ENCODE results near the gene LRRC3C.

The LRRC3C gene

DNA sequence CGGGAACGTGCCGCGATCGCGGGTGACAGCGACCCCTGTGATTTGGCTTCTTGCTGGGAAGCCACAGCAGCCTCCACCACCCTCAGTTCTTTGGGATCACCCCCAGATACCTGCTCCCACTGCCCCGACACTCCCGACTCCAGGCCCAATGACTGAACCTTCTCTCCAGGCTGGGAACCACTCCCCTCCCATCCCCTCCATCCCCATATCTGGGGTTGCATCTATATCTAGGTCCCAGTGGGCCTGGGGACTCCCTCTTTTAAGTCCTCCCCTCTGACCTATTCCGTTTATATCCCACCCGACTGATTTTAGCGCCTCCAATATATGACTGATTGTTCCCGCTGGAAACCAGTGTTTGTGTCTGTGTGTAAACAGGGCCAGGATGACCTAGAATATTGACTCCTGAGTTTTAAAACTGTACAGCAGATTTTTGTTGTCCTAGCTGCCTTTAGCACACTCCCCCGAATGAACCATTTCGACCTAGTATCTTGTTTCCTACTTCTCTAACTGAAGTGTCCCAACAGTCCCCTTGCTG, 53.7 kb downstream of the LRRC3C start:
- DNase-seq = no peak

DNA sequence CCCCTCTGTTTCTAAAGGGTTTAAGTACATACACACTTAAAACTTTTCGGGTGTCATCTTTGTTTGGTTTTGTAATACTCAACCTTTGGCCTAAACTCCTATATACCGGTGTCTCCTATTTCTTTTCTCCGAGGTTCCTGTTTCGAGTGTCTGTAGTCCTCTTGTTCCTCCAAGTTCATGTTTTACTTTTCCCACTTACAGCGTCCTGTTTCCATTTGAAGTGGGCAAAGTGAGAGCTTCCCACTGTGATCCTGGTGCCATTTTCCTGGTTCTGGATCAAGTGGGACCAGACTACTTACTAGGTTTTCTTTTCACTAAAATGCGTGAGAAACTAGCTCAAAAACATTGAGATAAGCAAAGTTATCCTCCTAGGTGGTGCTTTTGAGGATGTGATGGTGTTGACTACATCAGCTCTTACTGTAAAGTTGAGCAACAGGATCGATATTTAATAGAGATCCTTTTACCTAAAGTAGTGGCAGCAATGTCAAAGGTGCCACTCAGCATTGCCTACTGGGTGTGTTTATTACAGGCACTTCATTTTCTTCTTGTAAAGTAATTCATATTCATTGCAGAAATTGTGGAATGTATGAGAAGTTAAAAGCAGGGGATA, 54.3 kb downstream of the LRRC3C start:
- no peak for DNase-seq

DNA sequence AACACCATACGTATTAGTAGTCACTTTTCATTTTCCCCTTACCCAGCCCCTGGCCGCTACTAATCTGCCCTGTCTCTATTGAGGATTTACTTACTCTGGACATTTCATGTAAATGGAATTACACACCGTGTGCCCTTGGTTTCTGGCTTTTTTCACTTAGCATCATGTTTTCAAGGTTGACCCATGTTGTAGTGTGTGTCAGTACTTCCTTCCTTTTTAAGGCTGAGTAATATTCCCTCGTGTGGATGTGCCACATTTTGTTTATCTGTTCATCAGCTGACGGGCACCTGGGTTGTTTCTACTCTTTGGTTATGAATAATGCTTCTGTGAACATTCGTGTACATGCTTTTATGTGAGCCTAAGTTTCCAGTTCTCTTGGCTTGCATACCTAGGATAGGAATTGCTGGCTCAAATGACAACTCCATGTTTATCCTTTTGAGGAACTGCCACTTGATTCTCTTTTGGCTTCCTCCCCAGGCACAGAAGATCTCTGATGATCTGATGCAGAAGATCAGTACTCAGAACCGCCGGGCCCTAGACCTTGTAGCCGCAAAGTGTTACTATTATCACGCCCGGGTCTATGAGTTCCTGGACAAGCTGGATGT, 60.8 kb downstream of the LRRC3C start:
- DNase-seq = no peak

DNA sequence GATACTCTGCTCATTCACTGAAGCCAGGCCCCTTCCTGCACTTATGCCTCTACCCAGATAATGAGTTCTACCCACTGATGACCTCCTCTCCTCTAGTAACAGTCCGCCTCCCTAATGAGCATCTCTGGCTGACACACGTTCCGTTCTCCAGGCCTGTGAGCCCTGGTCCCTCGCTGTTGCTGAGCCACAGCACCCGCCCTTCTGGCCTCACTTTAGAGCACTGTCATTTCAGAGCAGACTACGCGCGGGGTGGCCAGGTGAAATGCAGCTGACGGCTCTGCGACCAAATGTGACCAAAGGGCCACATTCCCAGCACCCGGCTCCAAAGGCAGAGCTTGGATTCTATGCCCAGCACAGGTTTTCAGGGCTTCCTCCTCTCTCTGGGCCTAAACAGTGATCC, 66.9 kb downstream of the LRRC3C start:
- DNase-seq = no peak
